ENCODE data around the gene AANAT.
"Not testable (repeated sequence)": the region's sequence is repeated elsewhere in the genome, so short reads cannot be mapped to it uniquely, and the experiment has no call there.

AANAT gene

GRCh38 chr17:76508472-76509063 is 41.2 kb downstream of the AANAT start:
- FAIRE-seq: not testable (repeated sequence)

- no peak for FAIRE-seq
These were observed 43.4 kb downstream of the AANAT start for GRCh38 chr17:76510831-76511244.

- no peak for FAIRE-seq
These were observed 44.4 kb downstream of the AANAT start for GRCh38 chr17:76511668-76512365.

- FAIRE-seq: no peak
These were observed 45.2 kb downstream of the AANAT start for GRCh38 chr17:76512366-76513305.

GRCh38 chr17:76513306-76513692 is 45.9 kb downstream of the AANAT start:
- no peak for FAIRE-seq

GRCh38 chr17:76514355-76514754 is 47.0 kb downstream of the AANAT start:
- not testable (repeated sequence) for FAIRE-seq

- FAIRE-seq: no peak
These were observed 48.0 kb downstream of the AANAT start for GRCh38 chr17:76515274-76515949.

- no peak for FAIRE-seq
These were observed 50.2 kb downstream of the AANAT start for GRCh38 chr17:76517638-76518038.

- no peak for FAIRE-seq
These were observed 51.9 kb downstream of the AANAT start for GRCh38 chr17:76519048-76519966.

Data from TTC549 (cell line).